Measurements from ENCODE around the gene COPE.

COPE gene

DNA sequence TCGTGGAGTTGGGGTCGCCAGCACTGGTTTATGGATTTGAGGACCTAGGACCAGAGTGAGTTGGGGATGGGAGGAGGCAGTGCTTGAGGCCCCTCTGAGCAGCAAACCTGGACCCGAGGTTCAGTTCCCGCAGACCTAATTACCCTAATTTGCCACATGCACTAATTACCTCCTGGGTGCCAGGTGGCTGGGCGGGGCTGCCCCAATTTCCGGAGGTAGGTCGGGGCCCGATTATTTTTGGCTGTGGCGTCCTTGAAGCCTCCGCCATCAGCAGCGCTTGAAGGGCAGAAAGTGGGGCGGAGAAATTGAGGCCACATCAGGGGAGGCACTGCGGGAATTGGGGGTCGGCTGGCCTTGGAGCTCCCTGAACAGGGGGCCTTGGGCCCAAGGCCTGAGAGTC, 27.7 kb upstream of the COPE start:
- H3K4me3 ChIP-seq (ENCODE audit: low read depth, low read length), result no peak overlapping the region
- TF ChIP-seq CTCF (IDR thresholded peaks at IDR 0.05; ENCODE audit: control insufficient read depth, extremely low read depth, insufficient read depth), result no peak
- no peak for DNase-seq (ENCODE audit: low read depth)

- no peak for DNase-seq (ENCODE audit: low read depth)
- no peak overlapping the region for H3K4me3 ChIP-seq (ENCODE audit: low read depth, low read length)
- TF ChIP-seq CTCF (IDR thresholded peaks at IDR 0.05; ENCODE audit: control insufficient read depth, extremely low read depth, insufficient read depth), result no peak
These were observed 27.1 kb upstream of the COPE start for GRCh38 chr19:18946335-18946734.

GRCh38 chr19:18945297-18945696, 26.1 kb upstream of the COPE start:
- no peak for TF ChIP-seq CTCF (IDR thresholded peaks at IDR 0.05; ENCODE audit: control insufficient read depth, extremely low read depth, insufficient read depth)
- no peak overlapping the region for H3K4me3 ChIP-seq (ENCODE audit: low read depth, low read length)
- no peak for DNase-seq (ENCODE audit: low read depth)

DNA sequence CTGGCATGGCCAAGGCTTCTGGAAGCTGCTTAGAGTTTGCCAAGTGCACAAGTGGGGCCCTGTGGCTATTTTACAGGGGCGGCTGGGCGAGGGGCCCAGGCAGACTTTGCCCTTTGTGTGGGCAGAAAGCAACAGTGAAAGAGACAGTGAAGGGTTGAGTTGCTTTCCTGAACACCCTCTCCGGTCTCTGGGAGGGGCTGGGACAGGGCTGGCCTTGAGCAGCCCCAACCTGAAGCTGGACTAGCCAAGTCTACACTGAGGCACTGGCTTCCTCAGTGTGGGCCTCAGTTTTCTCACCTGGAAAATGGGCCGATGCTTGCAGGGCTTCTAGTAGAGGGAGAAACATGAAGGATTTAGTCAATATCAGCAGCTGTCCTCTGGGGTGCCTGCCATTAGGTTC, 24.3 kb upstream of the COPE start:
- H3K4me3 ChIP-seq (ENCODE audit: low read depth, low read length), result no peak overlapping the region
- TF ChIP-seq CTCF (IDR thresholded peaks at IDR 0.05; ENCODE audit: control insufficient read depth, extremely low read depth, insufficient read depth), result no peak
- no peak for DNase-seq (ENCODE audit: low read depth)

DNA sequence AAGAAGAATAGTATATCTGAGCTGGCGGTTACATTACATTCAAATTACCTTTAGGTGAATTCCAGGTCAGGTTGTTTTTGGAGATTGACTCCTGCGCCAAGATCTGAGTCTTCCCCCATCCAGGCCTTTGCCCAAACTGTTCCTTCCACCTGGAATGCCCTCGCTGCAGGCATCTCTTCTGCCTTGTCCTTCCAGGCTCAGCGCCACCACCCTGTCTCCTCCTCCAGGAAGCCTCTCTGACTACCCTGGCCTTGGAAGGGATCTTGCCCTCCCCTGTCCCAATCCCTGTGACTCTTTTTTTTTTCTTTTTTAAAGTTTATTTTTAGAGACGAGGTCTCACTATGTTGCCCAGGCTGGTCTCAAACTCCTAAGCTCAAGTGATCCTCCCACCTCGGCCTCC, 23.5 kb upstream of the COPE start:
- DNase-seq (ENCODE audit: low read depth), result no peak
- no peak overlapping the region for H3K4me3 ChIP-seq (ENCODE audit: low read depth, low read length)
- TF ChIP-seq CTCF (IDR thresholded peaks at IDR 0.05; ENCODE audit: control insufficient read depth, extremely low read depth, insufficient read depth), result no peak

GRCh38 chr19:18941628-18942354, 22.6 kb upstream of the COPE start:
- 0 out of 2 replicates have a peak overlapping the region, but pooled peaks have one; percentile 21 for H3K4me3 ChIP-seq (ENCODE audit: low read depth, low read length)
- no peak for TF ChIP-seq CTCF (IDR thresholded peaks at IDR 0.05; ENCODE audit: control insufficient read depth, extremely low read depth, insufficient read depth)
- no peak for DNase-seq (ENCODE audit: low read depth)

Data from LNCaP clone FGC (cell line).